ENCODE data around the gene BICD1.
A peak's percentile ranks its signal among the peaks of the same experiment; 100 is the strongest.
"Not testable (repeated sequence)": the region's sequence is repeated elsewhere in the genome, so short reads cannot be mapped to it uniquely, and the experiment has no call there.

The BICD1 gene

DNA sequence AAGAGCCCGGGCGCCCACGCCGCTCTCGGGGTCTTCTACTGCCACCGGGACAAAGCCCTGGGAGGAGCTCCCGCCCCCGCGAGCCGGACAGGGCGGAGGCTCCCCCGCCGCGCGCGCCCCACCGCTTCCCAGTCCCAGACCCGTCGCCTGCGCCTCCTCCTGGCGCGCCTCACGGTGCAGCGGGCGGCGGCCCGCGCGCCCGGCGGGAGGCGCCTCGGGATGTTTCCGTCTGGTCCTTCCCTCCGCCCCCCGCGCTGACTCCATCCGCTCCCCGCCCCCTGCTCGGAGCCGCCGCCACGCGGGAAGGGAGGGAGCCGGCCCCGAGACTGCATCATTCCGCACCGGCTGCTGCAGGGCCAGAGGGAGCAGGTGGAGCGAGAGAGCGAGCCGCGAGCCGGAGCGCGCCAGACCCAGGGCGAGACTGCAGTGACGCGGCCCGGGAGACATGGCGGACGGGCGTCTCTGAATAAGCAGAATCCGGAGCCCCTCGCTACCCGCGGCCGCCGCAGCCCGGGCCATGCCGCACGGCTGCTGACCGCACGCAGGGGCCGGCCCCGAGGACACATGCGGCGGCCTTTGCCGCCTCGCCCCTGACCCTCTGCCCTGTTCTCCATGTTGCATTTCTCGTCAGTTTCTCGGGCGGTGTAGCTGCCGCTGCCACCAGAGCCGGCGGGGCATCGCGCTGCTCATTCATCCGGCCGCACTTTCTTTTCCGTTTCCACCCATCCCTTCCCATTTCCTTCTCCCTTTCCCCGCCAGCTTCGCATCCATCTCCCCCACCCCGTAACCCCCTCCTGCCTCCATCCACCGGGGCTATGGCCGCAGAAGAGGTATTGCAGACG is at the start of gene BICD1:
BICD1 (plus strand) TSS at position 331 of the 842 bp plus-strand sequence; CDS start at position 816, 485 bp downstream.
- peak; percentile 28 to 62 (median 29) for DNase-seq

DNA sequence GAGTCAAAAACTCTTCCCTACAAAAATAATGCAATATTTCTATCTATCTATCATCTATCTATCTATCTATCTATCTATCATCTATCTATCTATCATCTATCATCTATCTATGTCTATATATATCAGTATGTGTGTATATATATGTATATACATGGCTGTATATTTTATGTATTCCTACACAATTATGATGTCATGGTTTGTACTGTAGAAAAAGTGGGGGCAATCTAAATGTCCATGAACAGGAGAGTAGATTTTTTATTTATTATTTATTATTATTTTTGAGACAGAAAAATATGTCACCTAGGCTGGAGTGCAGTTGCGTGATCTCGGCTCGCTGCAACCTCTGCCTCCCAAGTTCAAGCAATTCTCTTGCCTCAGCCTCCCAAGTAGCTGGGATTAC is 45.6 kb upstream of the BICD1 start:
- DNase-seq: no peak

DNA sequence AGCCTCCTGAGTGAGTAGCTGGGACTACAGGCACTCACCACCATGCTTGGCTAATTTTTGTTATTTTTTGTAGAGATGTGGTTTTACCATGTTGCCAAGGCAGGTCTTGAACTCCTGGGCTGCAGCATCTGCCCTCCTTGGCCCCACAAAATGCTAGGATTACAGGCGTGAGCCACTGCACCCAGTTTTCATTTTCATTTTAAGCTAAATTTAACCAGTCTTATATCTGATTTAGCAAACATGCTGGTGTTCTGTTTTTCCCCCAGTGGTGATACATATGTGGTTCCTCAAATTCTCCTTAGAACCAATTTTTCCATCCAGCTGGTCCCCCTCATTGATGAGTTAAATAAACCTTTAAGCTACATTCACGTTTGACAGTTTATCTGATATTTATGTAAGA is 43.8 kb upstream of the BICD1 start:
- DNase-seq: no peak

DNA sequence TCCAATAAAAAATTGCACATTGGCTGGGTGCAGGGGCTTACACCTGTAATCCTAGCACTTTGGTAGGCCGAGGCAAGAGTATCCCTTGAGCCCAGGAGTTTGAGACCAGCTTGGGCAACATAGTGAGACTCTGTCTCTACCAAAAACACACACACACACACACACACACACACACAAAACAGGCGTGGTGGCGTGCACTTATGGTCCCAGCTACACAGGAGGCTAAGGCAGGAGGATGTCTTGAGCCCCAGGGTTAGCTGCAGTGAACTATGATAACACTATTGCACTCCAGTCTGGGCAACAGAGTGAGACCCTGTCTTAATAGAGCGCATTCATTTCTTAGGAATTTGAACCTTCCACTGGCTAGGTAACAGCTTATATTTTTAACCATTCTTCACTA is 42.9 kb upstream of the BICD1 start:
- DNase-seq: no peak

DNA sequence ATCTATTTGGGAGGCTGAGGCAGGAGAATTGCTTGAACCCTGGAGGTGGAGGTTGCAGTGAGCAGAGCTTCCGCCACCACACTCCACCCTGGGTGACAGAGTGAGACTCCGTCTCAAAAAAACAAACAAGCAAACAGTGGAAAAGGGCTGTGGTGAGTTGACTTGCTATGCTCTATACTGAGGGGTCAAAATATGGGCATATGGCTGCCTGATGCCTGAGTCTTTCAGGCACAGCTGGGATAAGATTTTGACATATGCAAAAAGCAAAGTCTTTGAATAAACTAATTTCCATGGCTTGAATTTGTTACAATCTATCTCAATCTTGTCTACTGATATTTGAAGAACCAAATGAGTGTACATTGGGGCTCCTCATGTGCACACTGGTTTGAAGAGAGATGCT is 40.4 kb upstream of the BICD1 start:
- DNase-seq: no peak

DNA sequence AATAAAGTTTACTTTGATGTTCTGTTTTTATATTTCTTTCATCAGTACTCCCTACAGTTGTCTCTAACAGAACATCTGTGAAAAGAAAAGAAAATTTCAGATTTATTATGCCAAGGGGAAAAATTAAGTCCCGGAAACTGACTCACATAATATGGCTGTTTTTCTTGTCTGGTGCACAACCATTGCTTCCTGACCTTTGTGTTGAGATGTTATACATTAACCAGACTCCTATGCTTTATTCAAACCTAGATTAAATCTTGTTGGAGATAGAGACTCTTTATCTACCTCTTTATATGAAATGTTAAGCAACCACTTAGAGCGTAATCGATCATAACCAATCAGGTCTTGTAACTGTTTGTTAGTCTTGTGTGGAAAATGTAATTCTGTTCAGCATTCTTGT is 37.6 kb upstream of the BICD1 start:
- DNase-seq: no peak

DNA sequence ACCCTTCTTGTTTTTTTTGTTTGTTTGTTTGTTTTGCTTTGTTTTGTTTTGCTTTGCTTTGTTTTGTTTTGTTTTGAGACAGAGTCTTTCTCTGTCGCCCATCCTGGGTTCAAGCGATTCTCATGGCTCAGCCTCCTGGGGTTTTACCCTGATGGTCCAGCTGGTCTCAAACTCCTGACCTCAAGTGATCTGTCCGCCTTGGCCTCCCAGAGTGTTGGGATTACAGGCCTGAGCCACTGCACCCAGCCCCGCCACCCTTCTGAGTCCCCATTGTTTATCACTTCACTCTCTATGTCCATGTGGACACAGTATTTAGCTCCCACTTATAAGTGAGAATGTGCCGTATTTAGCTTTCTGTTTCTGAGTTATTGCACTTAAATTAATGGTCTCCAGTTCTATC is 36.9 kb upstream of the BICD1 start:
- no peak for DNase-seq

DNA sequence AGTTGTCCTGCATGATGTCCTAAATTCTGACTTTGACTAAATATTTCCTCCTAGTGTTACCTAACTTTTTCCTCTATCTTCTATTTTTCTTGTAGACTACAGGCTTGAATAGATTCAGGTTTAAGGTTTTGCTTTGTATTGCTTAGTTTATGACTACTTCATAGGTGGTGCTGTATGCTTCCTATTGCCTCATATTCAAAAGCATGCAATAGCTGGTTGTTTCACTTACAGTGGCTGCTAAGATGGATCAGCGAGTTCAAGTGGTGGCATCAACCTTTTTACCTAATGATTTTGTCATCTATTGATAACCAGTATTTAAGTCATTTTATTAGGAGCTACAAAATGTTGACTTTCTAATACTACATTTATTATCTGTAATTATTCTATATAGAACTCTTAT is 36.3 kb upstream of the BICD1 start:
- no peak for DNase-seq

DNA sequence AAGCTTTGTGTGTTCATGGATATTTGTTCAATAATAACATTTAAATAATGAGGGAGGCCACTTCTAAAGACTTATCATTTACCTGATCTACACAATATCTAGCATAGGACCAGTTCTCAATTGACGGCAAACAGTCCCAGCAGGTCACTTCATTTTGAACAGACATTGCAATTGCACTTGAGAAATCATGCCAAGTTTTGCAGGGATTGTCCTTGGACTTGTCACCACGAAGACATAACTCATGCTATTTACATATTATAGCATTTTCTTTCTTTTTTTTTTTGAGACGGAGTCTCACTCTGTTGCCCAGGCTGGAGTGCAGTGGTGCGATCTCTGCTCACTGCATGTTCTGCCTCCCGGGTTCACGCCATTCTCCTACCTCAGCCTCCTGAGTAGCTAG is 34.5 kb upstream of the BICD1 start:
- DNase-seq: no peak

DNA sequence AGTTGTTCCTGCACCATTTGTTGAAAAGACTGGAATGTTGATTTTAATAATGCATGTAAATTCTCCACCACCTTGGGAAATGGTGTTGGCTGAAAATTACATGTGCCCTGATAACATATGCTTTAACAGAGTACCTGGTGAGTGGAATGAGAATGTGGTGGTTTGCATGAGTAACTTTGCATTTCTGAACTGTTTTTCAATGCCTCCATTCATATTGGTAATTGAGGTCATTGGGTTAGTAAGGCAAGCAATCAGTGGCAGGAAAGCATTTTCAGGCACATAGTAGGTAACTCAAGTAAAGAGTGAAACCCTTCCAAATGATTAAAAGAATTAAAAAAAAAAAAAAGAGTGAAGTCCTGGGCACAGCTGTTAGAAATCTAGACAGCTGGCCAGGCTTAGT is 32.2 kb upstream of the BICD1 start:
- DNase-seq: no peak

DNA sequence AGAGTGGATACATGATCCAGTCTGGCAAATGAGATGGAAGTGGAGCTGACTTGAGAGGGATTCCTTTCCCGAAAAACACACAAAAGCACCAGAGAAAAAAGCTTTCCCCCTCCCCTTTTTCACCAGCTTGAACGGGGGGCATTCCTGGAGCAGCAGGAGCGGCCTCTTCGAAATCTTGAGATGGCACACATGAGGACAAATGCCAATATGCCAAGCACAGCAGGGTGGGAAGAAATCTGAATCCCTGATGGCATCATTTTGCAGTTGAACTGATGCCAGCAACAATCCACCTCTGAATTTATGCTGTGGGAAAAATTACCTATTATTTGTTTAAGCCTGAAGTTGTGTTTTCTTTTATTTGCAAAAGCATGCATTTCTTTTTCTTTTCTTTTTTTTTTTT is 29.7 kb upstream of the BICD1 start:
- no peak for DNase-seq

DNA sequence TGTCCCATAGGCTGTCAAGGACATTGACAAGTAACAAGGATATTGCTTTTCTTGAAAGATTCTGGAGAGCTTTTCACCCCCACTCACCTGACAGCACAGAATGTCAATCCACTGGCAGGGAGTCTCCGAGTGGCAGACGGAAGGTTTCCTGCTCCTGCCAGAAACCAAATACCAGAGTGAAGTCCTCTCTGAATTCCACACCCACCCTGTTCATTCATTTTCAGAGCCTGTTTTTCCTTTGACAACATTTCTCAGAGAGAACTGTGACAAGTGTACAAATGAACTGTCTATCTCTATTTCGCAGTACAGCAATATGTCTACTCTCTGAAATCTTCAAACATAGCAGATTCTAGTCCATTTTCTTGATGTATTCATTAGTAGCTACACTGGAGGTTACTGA is 26.2 kb upstream of the BICD1 start:
- DNase-seq: no peak

DNA sequence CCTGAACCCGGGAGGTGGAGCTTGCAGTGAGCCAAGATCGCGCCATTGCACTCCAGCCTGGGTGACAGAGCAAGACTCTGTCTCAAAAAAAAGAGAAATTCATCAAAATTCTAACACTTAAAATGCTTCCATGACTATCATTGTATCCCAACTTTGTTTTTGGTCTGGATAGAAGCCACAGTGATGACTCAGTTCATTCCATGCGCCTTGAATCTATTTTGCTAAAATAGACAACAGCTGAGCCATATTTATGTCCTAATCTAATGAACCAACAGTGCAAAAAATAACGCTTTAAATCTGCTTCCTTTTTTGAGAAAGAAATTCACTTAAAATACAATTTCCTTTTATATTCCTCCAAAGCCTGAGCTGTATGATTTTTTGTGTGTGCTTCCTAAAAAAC is 23.2 kb upstream of the BICD1 start:
- no peak for DNase-seq

DNA sequence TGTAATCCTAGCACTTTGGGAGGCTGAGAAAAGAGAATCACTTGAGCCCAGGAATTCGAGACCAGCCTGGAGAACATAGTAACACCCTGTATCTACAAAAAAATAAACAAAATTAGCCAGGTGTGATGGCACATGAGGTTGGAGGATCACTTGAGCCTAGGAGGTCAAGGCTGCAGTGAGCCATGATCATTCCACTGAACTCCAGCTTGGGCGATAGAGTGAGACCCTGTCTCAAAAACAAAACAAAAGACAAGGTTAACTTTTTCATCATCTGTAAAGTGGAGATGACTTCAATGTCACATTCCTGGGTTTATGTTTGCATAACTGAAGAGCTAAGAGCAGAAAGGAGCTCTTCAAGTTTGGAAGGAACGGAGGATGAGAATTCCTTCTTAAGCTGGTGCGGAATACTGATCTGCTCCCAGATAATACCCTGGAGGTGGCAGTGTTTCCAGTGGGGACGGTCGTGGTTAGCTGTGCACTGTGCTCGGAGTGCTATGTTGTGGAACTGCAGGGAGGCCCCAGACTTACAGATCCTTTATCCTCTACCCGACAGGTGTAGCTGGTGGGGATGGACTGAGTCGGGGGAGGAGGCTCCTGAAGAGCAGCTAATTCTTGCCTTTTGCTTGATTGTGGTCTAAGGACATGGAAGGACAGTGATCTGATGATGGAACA is 22.5 kb upstream of the BICD1 start:
- DNase-seq: no peak

DNA sequence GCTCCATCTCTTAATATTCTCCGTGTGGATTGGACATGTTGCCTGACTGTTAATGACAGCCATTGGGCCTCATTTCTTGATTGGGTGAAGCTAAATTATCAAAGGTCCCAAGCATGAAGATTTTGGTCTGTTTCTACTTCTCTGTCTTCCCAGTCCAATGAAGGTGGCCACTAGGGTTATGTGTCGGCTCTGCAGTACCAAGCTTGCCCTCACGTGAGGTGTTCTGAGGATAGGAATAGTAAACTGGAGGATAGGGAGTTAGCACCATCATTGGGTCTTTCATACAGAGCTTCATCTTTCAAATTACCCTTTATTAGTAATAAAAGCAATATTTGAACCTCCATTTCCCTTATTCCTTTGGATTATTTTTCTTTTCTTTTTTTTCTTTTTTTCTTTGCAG is 21.9 kb upstream of the BICD1 start:
- DNase-seq: no peak

DNA sequence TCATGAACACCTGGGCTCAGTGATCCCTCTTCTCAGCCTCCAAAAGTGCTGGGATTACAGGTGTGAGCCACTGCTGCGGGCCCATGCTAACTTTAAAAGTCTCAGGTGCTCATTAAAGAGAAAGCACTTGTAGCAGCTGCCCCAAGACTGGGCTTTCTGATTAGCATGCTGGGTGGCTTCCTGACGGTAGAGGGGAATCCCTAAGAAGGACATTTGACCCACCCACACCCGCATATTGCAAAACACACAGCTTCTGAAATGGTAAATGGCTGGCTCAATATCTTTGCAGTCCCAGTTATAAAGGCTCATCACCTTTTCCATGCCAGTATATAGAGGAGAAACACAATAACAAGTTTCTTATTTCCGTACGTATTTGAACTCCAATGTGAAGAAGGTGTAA is 19.3 kb upstream of the BICD1 start:
- DNase-seq: no peak

DNA sequence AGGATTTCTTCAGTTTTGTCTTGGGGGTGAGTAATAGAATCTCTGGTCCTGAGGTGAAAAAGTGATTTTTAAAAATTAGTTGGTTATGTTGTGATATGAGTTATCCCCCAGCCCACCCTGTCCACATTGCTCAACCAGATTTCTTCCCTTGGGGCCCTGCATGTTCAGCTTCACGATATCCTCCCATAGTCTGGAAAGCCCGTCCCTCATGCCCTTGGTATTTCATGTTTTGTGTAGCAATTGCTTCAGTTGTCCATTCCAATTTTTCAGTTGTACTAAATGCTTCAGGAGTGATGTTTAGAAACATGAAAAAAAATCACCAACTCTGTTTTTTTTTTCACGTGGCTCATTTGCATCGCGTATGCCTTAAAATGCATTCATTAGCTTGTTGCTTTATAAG is 17.5 kb upstream of the BICD1 start:
- no peak for DNase-seq

DNA sequence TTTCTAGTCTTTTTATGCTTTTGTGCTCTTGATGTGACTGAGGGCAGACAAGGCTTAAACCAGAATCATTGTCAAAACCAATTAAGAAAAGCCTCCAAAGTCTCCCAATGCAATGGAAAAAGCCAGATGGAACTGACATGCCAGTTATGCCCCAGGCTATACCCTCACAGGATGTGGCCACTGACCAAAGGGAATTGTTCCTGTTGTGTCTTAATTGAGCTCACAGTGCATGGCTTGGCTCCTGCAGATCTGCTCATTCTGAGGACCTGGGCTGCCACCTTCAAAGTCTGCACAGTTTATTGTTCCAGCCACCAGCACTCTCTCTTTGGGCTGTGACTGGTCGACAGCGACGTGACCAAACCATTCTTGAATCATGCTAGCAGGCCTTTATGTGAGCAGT is 17.1 kb upstream of the BICD1 start:
- DNase-seq: no peak

DNA sequence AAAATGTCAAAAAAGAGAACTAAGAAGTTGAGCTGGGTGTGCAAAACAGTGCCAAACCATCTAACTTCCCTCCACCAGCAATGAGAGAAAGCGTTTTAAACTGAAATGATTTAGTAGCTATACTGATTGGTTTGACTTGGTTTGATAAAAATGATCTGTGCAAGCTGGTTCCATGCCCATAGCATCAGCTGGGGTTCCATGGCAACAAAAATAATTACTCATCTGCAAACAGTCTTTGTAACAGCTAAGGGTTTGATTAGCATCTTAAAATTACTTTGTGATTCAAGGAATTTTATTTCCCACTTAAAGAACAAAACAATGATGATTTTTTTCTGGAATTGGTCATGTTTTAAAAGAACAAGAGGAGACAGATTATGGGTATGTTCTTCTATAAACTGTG is 15.0 kb upstream of the BICD1 start:
- no peak for DNase-seq

DNA sequence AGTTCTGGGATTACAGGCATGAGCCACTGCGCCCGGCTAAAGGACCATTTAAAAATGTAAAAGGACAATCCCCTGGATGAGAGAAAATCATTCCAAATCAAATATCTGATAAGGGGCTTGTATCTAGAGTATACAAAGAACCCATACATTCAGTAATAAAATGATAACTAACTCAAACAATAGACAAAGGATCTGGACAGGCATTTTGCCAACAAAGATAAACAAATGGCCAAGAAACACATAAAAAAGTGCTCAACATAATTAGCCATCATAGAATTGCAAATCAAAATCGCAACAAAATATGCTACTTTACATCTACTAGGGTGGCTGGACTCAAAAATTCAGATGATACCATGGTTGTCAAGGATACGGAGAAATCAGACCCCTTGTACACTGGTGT is 8.5 kb upstream of the BICD1 start:
- no peak for DNase-seq

DNA sequence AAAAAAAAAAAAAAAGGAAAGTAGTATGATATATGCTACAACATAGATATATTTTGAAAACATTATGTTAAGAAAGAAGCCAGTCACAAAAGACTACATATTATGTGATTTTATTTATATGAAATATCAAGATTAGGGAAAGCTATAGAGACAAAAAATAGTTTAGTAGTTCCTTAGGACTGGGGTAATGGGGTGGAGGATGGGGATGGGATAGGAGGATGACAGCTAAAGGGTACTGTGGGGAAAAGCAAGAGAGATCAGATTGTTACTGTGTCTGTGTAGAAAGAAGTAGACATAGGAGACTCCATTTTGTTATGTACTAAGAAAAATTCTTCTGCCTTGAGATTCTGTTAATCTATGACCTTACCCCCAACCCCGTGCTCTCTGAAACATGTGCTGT is 7.4 kb upstream of the BICD1 start:
- not testable (repeated sequence) for DNase-seq

DNA sequence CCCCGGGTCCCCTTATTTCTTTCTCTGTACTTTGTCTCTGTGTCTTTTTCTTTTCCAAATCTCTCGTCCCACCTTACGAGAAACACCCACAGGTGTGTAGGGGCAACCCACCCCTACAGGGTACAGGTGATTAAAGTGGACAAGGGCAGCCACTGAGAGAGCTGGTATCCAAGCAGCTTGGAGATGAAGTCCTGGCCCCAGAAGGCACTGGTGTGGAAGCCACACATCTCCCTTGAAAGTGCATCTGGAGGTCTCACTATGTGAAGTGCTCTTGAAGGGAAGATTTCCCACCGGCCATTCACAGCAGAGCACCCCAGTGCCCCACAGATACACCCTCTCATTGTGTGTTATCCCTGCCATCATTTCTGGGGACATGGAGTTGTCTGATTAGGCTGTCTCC is 6.3 kb upstream of the BICD1 start:
- DNase-seq: no peak

DNA sequence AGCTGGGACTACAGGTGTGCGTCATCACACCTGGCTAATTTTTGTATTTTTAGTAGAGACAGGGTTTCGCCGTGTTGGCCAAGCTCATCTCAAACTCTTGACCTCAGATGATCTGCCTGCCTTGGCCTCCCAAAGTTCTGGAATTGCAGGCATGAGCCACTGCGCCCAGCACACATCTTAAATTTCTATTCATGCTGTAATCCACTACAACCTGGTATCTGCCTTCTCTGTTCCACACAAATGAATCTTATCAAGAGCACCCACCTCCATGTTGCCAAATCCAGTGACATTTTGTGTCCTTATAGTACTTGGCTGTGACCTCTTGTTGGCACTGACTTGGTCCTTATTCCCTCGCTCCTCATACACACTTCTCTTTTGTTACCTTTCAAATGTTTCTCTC is 5.8 kb upstream of the BICD1 start:
- DNase-seq: no peak

DNA sequence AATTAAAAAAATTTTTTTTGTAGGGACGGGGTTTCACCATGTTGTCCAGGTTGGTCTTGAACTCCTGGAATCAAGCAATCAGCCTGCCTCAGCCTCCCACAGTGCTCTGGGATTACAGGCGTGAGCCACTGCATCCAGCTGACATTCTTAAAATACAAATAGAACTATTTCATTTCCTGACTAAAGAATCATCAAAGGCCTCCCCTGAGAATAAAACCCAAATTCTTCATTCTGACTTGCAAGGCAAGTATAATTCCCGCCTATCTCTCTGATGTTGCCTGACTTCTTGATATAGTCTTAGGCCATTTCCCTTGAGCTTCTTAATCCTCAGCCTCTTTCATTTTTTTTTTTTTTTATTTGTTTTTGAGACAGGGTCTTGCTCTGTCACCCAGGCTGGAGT is 4.4 kb upstream of the BICD1 start:
- DNase-seq: no peak
